ENCODE results near the gene CCNA2. TPM values are rescaled to one million over a fixed set of nuclear protein-coding genes. Genes with fewer than 3 reads are reported as not detected.

CCNA2 gene
- total and polyA plus RNA-seq, 2 donors (not counting 3 experiments of a cell fraction or from before 2014, with no cell fraction given), result 23.3 to 65.4 TPM

DNA sequence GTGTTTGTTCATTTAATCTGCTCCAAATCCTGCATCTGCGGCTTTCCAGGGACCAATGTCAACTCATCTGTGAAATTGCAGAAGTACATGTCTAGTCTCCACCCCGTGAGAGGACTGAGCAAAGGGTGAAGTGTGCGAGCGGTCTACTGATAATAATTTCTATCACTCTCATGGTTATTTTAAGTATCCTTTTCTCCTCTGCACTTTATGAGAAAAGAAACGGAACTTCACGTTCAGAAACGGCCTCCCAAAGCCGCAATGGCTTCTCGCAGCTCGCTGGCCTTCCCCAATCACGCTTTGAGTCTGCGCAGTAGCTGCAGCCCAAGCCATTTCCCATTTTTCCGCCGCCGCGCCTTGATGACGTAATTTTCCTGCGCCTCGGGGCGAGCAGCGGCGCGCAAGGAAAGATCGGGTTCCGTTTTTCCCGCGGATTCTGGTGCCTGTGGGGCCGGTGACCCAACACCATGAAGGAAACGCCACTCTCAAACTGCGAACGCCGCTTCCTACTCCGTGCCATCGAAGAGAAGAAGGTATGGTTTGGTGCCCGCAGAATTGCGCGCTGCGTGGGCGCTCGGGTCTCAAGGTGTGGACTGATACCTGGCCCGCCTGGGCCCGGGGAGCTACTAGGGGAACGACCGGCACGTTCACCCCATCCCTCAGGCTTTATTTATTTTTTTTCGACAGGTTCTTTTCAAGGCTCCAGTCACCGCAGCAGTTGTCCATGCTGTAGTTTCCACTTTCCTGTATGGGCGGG, 22.5 kb downstream of the CCNA2 start, which contains the start of gene EXOSC9:
Gene EXOSC9, plus strand, starts transcription at position 363 of the 754 bp plus-strand sequence. Its CDS starts 102 bp downstream, at position 465.
- no peak for TF ChIP-seq EZH2 (IDR thresholded peaks at IDR 0.05; ENCODE audit: borderline replicate concordance, low read depth, low read length, severe bottlenecking)
- TF ChIP-seq, protein P1, sequence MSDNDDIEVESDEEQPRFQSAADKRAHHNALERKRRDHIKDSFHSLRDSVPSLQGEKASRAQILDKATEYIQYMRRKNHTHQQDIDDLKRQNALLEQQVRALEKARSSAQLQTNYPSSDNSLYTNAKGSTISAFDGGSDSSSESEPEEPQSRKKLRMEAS (IDR thresholded peaks at IDR 0.05; ENCODE audit: insufficient read depth, insufficient read length), result no peak
- no peak for TF ChIP-seq FOS (IDR thresholded peaks at IDR 0.05; ENCODE audit: borderline replicate concordance, insufficient read depth, low read length)
- TF ChIP-seq POLR2AphosphoS5 (IDR thresholded peaks at IDR 0.05; ENCODE audit: insufficient read depth, low read depth, low read length), result peak; percentile 90
- no peak for TF ChIP-seq MYC (IDR thresholded peaks at IDR 0.05; ENCODE audit: low read depth, low read length)
- TF ChIP-seq JUN (IDR thresholded peaks at IDR 0.05; ENCODE audit: borderline replicate concordance, insufficient read depth, insufficient read length, low read depth), result peak; percentile 44
- peak; percentile 91 for TF ChIP-seq POLR2A (IDR thresholded peaks at IDR 0.05; ENCODE audit: low read depth, low read length)
- POLR2A ChIA-PET, result interaction anchor here (1.3 kb wide), 1 partner anchor 11 kb away, joined by 3 read pairs; no protein-coding TSS in a partner anchor
- Histone ChIP-seq H3K9me1 (replicated peaks; ENCODE audit: control insufficient read depth, extremely low read depth, insufficient read depth, low read length) (no peaks in the 10 kb centered on the region), H3K79me2 (ENCODE audit: control insufficient read depth, insufficient read depth, low read length) (peaks cover 15% of the 10 kb centered on the region), H2AFZ (ENCODE audit: low read depth, low read length) (peak within 1 kb of the TSS; percentile 97), H3K4me1 (ENCODE audit: control insufficient read depth, extremely low read depth, insufficient read depth, low read length) (peaks cover 11% of the 10 kb centered on the region), H4K20me1 (replicated peaks; ENCODE audit: control insufficient read depth, extremely low read depth, insufficient read depth, low read length) (no peaks in the 10 kb centered on the region), H3K36me3 (ENCODE audit: control insufficient read depth in 2 of 2, extremely low read depth in 1 of 2, insufficient read depth in 2 of 2, low read length in 2 of 2) (peaks cover 3 to 5% of the 10 kb centered on the region in 2 experiments), H3K9me3 (replicated peaks; ENCODE audit: control insufficient read depth, insufficient read depth, low read length) (no peaks in the 10 kb centered on the region), H3K9ac (replicated peaks; ENCODE audit: extremely low read depth, insufficient read depth, low read length) (peak within 1 kb of the TSS; percentile 95), H3K4me3 (replicated peaks in 1 of 3; ENCODE audit: insufficient read depth in 1 of 3, low read depth in 1 of 3, low read length in 3 of 3) (peak within 1 kb of the TSS; percentile 84 to 93 (median 84)), H3K27me3 (ENCODE audit: control insufficient read depth in 2 of 2, insufficient read depth in 2 of 2, low read length in 2 of 2) (no peaks in the 10 kb centered on the region), H3K4me2 (ENCODE audit: insufficient read depth, low read length) (peak within 1 kb of the TSS; percentile 99), H3K27ac (ENCODE audit: insufficient read depth, low read depth, low read length) (peak within 1 kb of the TSS; percentile 80)
- DNase-seq (ENCODE audit: low read depth, low spot score) (peak; percentile 96), FAIRE-seq (peak; percentile 91)
- TSS peak; percentile 73 for BruUV-seq (replicated peaks)
- CTCF ChIA-PET, result interaction anchor here (0.8 to 1.4 kb wide), 3 partner anchors 11 to 23 kb away, joined by 3 to 6 read pairs (median 4); no protein-coding TSS in a partner anchor
- dilution Hi-C loops (cut with MboI; ENCODE audit: extremely low pct_ligation_motif_present, low sequenced_read_pairs), result no loop called here
- intact Hi-C loops (cut with micrococcal nuclease), result loop anchor here (1.0 kb wide), 3 partner anchors 22 to 104 kb away; partner anchors contain the start of genes BBS7 and CCNA2

All from endothelial cell of umbilical vein (primary cell).